Transverse colon (tissue), 4 donors: ENCODE measurements around the gene ZBTB12. TPM values are rescaled to one million over a fixed set of nuclear protein-coding genes. Genes with fewer than 3 reads are reported as not detected.

Experiments
- DNase-seq: peaks from one replicate; pipeline ENCODE4 v3.0.0-alpha.2; 2019
- H3K27ac ChIP-seq, 4 donors: fragments of 200-600 bp; sonication (generic); 2 replicates each; pipeline ENCODE4 v1.5.1; 2016 to 2018; ENCODE audit warnings: inconsistent platforms in 4 of 4
- H3K27me3 ChIP-seq: fragments of 200-600 bp; sonication (generic); 2 replicates; pipeline ENCODE4 v1.5.1; 2017; ENCODE audit warnings: inconsistent platforms
- H3K36me3 ChIP-seq, 4 donors: fragments of 200-600 bp; sonication (generic); 2 replicates each; pipeline ENCODE4 v1.5.1; 2017 to 2019; ENCODE audit warnings: inconsistent platforms in 4 of 4
- H3K4me1 ChIP-seq, 4 donors: fragments of 200-600 bp; sonication (generic); 2 replicates each; pipeline ENCODE4 v1.5.1; 2017 to 2020; ENCODE audit warnings: inconsistent platforms in 4 of 4
- H3K4me3 ChIP-seq, 4 donors: fragments of 200-600 bp; sonication (generic); 1 replicate in 1 of 4; 2 replicates in 3 of 4; pipeline versions ENCODE4 v1.5.1 to v1.6.1; 2017 to 2019; ENCODE audit warnings: inconsistent platforms in 4 of 4
- H3K9me3 ChIP-seq, 2 donors: fragments of 200-600 bp; sonication (generic); 2 replicates each; pipeline ENCODE4 v1.5.1; 2017 to 2019; ENCODE audit warnings: inconsistent platforms in 2 of 2
- EP300 ChIP-seq: sonication (generic); formaldehyde crosslinking; IDR thresholded peaks from one replicate; pipeline ENCODE4 v1.6.1; 2017; ENCODE audit warnings: antibody characterized with exemption, low read depth
- POLR2A ChIP-seq: fragments of 450-650 bp; IDR thresholded peaks from one replicate; pipeline ENCODE4 v1.6.1; 2016; ENCODE audit warnings: antibody characterized with exemption, mild to moderate bottlenecking, moderate library complexity
- POLR2AphosphoS5 ChIP-seq, 3 donors: sonication (generic); formaldehyde crosslinking; IDR thresholded peaks; one replicate each; pipeline ENCODE4 v1.6.1; 2016; ENCODE audit warnings: antibody characterized with exemption in 3 of 3
- WGBS, 2 donors: methylation state at CpG; one replicate each; pipeline ENCODE4 v1.1.5; 2018; ENCODE audit warnings: low coverage in 1 of 2; 5-methylcytosine and 5-hydroxymethylcytosine counted together
- in situ Hi-C, 4 donors: fragments of 200-750 bp; cut with MboI; loops; one replicate each; pipeline versions ENCODE4 v1.15.0 to v1.15.1; 2017; ENCODE audit warnings: low sequenced_read_pairs in 3 of 4, low pct_ligation_motif_present in 1 of 4, low pct_unique_long_range_greater_than_20kb in 1 of 4
- intact Hi-C: fragments of 100-400 bp; cut with DNase I; formaldehyde crosslinking; loops from one replicate; pipeline ENCODE4 v1.15.1; 2023; ENCODE audit warnings: low total_unique reads
- total RNA-seq, 4 donors: library from RNA; depleted of rRNA; stranded (reverse); fragments of >200 nt; gene quantifications; one replicate each; pipeline ENCODE4 v1.1.0, GENCODE V29; 2016
- TF ChIP-seq, protein P1 (sequence below), 5 experiments: fragments of 200-600 bp in 3 of 5; fragments of 450-650 bp in 2 of 5; sonication (generic) in 3 of 5; IDR thresholded peaks; 1 replicate in 2 of 5; 2 replicates in 3 of 5; pipeline ENCODE4 v1.5.1; 2016 to 2017; ENCODE audit warnings: antibody characterized with exemption in 5 of 5, inconsistent platforms in 3 of 5, mild to moderate bottlenecking in 2 of 5, moderate library complexity in 1 of 5

The ZBTB12 gene
- total RNA-seq, 4 donors from 2014 or later = 0.14 to 1.3 (median 0.77) TPM

DNA sequence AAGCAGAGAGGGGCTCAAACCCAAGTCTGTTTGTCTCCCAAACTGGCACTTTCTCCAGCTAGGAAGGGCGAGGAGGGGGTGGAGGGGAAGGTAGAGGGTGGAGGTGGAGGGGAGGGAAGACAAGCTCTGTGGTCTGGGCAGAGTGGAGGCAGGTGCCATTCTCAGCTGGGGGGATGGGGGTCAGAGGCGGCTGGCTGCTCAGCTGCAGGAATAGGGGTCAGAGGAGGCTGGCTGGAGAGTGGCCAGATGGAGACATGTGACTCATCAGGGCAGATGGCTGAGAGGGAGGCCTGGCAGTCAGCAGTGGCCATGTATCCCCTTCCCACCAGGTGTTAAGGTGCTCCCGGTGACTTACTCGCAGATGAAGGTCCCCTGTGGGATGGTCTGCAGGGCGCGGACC is 19.5 kb downstream of the ZBTB12 start:
- TF ChIP-seq EP300 (no peak), POLR2A (no peak)
- peaks cover 0 to 29% (median 13%) of the 10 kb centered on the region in 4 donors for H3K36me3 ChIP-seq
- in situ Hi-C loops (no loop called here), intact Hi-C loops (no loop called here)
- no peaks in the 10 kb centered on the region for H3K27me3 ChIP-seq
- peaks cover 0 to 12% (median 8%) of the 10 kb centered on the region in 4 donors for H3K4me1 ChIP-seq
- DNase-seq = no peak
- 89% methylated on average over 6 of the region's 6 CpGs; no CpG with 5 or more reads in 1 of the 2 donors for WGBS, 2 donors
- H3K27ac ChIP-seq = no peak overlapping the region
- H3K4me3 ChIP-seq = no peak overlapping the region
- no peaks in the 10 kb centered on the region for H3K9me3 ChIP-seq

DNA sequence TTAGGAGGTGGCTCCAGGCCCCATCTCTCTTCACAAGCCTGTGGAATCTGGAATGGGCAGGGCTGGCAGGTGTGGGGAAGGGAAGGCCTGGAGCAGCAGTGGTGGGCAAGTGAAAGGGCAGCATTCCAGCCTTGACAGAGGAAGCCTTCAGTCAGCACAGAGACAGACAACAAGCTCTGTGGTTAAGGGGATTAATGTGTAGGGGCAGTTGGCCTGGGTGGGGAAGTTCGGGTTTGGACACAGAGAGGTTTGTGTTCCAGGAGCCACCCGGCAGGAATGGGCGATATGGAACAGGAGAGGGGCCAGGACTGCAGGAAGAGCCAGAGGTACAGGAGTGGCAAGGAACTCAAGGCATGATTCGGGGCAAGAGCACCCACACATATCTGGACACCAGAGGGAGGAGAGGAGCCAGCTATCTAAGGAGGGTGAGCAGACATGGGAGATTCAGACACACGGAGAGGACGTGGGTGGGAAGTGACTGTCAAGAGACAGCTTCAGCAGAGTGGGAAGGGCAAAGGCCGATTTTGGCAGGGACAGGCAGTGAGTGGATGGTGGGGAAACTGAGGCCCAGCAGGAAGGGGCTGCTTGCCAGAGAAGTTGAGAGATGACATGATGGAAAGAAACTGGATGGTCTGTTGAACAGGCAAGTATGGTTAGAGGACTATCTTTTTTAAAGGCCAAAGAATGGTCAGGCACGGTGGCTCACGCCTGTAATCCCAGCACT is 20.6 kb downstream of the ZBTB12 start:
- no peaks in the 10 kb centered on the region for H3K27me3 ChIP-seq
- no peak for TF ChIP-seq POLR2A
- TF ChIP-seq, protein P1, sequence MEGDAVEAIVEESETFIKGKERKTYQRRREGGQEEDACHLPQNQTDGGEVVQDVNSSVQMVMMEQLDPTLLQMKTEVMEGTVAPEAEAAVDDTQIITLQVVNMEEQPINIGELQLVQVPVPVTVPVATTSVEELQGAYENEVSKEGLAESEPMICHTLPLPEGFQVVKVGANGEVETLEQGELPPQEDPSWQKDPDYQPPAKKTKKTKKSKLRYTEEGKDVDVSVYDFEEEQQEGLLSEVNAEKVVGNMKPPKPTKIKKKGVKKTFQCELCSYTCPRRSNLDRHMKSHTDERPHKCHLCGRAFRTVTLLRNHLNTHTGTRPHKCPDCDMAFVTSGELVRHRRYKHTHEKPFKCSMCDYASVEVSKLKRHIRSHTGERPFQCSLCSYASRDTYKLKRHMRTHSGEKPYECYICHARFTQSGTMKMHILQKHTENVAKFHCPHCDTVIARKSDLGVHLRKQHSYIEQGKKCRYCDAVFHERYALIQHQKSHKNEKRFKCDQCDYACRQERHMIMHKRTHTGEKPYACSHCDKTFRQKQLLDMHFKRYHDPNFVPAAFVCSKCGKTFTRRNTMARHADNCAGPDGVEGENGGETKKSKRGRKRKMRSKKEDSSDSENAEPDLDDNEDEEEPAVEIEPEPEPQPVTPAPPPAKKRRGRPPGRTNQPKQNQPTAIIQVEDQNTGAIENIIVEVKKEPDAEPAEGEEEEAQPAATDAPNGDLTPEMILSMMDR (IDR thresholded peaks at IDR 0.05) = no peak
- TF ChIP-seq EP300 = no peak
- no peak for TF ChIP-seq POLR2AphosphoS5 (IDR thresholded peaks at IDR 0.05)
- in situ Hi-C loops (no loop called here), intact Hi-C loops (no loop called here)
- H3K9me3 ChIP-seq = no peaks in the 10 kb centered on the region
- peaks cover 0 to 25% (median 12%) of the 10 kb centered on the region in 4 donors for H3K36me3 ChIP-seq
- no peak overlapping the region for H3K4me3 ChIP-seq
- WGBS, 2 donors = 87 to 95% methylated on average over 4 to 9 of the region's 9 CpGs
- H3K27ac ChIP-seq = no peak overlapping the region
- peaks cover 0 to 19% (median 13%) of the 10 kb centered on the region in 4 donors for H3K4me1 ChIP-seq
- DNase-seq = no peak

GRCh38 chr6:31880616-31881015 is 21.3 kb downstream of the ZBTB12 start:
- Histone ChIP-seq H3K36me3 (peaks cover 0 to 25% (median 10%) of the 10 kb centered on the region in 4 donors), H3K27ac (peak overlapping the region in 1 of 4 donors; percentile 96)
- in situ Hi-C loops = no loop called here

GRCh38 chr6:31879901-31880300 is 22.0 kb downstream of the ZBTB12 start:
- Histone ChIP-seq H3K4me1 (peaks cover 9 to 30% (median 26%) of the 10 kb centered on the region in 4 donors), H3K36me3 (peaks cover 0 to 23% (median 10%) of the 10 kb centered on the region in 4 donors), H3K4me3 (no peak overlapping the region), H3K27me3 (no peaks in the 10 kb centered on the region), H3K27ac (peak overlapping the region; percentile 86 to 96 (median 92)), H3K9me3 (no peaks in the 10 kb centered on the region)
- 64% methylated on average over 10 of the region's 10 CpGs; no CpG with 5 or more reads in 1 of the 2 donors for WGBS, 2 donors
- peak; percentile 50 for DNase-seq
- TF ChIP-seq EP300 (no peak), POLR2AphosphoS5 (IDR thresholded peaks at IDR 0.05) (no peak), POLR2A (no peak)
- TF ChIP-seq, protein P1 (IDR thresholded peaks at IDR 0.05) = no peak
- intact Hi-C loops = no loop called here
- in situ Hi-C loops = no loop called here

More at GRCh38 chr6:31880616-31881015, 21.3 kb downstream of the ZBTB12 start:
- H3K27me3 ChIP-seq = no peaks in the 10 kb centered on the region
- intact Hi-C loops = no loop called here
- 92 to 100% methylated on average over 3 to 10 of the region's 10 CpGs for WGBS, 2 donors
- H3K9me3 ChIP-seq = no peaks in the 10 kb centered on the region
- H3K4me1 ChIP-seq = peaks cover 2 to 26% (median 20%) of the 10 kb centered on the region in 4 donors
- no peak for DNase-seq
- TF ChIP-seq POLR2A (no peak), POLR2AphosphoS5 (IDR thresholded peaks at IDR 0.05) (no peak), EP300 (no peak)
- TF ChIP-seq, protein P1 (IDR thresholded peaks at IDR 0.05) = no peak
- H3K4me3 ChIP-seq = no peak overlapping the region
